ENCODE results near the gene CNTNAP5.

CNTNAP5 gene

DNA sequence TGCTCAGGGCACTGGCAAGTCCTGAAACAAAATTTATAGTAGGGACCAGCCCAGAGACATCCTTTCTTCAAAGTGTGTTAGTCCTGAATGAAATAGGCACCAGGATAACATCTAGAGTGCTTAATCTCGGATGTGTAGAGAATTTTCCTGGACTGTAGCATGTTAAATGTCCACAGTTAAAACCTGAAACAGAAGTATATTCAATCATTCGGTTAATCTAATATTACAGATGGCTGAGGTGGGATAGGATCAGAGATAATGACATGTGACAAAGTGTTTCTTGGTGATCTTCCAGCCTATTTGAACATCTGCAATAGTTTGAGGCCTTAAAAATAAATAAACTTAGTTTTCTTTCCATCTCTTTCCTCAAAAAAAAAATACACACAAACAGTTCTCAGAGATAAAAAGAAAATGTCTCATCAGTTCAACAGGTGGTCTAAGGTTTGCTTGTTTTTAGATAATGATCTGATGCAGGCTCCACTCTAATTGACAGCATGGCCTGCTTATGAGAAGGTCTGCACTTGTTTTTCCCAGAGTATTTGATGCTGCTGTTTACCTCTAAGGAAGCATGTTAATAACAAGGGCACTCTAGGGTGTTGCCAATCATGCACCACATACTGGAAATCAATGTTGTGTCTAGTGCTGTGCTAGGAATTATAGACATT, 25.9 kb downstream of the CNTNAP5 start:
- no peak for DNase-seq (ENCODE audit: low read depth)
- H3K4me3 ChIP-seq (ENCODE audit: low read depth, low read length), result no peak overlapping the region
- TF ChIP-seq, protein P1, sequence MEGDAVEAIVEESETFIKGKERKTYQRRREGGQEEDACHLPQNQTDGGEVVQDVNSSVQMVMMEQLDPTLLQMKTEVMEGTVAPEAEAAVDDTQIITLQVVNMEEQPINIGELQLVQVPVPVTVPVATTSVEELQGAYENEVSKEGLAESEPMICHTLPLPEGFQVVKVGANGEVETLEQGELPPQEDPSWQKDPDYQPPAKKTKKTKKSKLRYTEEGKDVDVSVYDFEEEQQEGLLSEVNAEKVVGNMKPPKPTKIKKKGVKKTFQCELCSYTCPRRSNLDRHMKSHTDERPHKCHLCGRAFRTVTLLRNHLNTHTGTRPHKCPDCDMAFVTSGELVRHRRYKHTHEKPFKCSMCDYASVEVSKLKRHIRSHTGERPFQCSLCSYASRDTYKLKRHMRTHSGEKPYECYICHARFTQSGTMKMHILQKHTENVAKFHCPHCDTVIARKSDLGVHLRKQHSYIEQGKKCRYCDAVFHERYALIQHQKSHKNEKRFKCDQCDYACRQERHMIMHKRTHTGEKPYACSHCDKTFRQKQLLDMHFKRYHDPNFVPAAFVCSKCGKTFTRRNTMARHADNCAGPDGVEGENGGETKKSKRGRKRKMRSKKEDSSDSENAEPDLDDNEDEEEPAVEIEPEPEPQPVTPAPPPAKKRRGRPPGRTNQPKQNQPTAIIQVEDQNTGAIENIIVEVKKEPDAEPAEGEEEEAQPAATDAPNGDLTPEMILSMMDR (IDR thresholded peaks at IDR 0.05; ENCODE audit: insufficient read depth, low read depth, low read length, missing control alignments), result no peak

DNA sequence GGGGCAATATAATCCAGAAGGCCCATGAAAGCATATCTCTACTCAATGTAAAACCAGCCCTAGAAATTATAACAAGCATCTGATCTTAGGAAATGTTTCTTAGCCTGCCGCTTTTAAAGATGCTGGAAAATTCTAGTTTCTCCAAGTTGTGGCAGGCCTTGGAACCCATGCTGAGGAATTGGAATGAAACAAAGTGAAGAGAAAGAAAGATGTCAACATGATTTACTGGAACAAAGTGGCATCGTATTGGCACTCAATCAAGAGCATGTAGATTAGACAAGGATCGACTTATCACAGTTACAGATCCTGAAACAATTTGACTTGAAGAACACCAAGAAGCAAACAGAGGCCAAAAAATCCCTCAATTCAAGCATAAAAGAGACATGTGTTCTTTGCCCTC, 28.7 kb downstream of the CNTNAP5 start:
- TF ChIP-seq, protein P1 (IDR thresholded peaks at IDR 0.05; ENCODE audit: insufficient read depth, low read depth, low read length, missing control alignments), result no peak
- no peak for DNase-seq (ENCODE audit: low read depth)
- no peak overlapping the region for H3K4me3 ChIP-seq (ENCODE audit: low read depth, low read length)

DNA sequence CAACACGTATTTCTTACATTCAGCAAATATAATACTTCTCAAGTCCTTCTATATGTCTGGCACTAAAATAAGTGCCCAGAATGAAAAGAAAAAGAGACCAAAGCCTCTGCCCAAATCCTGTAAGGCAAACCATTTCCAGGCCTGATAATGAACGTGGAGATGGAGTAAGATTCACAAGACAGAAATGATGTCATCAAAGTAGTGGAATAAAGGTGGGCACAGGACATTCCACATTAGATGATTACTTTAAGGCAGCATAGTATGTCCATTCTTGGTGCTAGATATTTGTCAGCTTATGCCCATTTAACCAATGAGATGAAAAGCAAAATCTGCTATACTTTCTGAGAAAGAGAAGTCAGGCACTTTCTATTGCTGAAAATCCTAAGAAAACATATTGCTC, 38.5 kb downstream of the CNTNAP5 start:
- no peak for DNase-seq (ENCODE audit: low read depth)
- TF ChIP-seq, protein P1 (IDR thresholded peaks at IDR 0.05; ENCODE audit: insufficient read depth, low read depth, low read length, missing control alignments), result no peak
- no peak overlapping the region for H3K4me3 ChIP-seq (ENCODE audit: low read depth, low read length)

DNA sequence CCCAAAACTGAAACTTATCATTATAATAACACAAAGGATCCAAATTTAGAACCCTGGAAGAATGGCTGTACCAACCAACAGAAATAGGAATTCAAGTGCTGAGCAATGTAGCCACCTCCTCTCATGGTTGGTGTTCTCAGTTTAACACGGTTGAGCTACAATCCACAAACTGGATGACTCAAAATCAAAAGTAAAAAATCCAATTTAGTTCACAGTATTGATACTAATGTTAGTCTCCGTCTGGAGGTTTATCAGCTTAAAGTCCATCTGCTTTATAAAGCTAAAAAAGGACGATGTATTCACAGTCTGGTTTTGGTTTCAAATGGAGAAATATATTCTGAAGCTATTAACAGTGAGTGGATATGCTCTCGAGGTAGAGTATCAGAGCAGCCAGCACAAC, 40.5 kb downstream of the CNTNAP5 start:
- TF ChIP-seq, protein P1 (IDR thresholded peaks at IDR 0.05; ENCODE audit: insufficient read depth, low read depth, low read length, missing control alignments), result no peak

DNA sequence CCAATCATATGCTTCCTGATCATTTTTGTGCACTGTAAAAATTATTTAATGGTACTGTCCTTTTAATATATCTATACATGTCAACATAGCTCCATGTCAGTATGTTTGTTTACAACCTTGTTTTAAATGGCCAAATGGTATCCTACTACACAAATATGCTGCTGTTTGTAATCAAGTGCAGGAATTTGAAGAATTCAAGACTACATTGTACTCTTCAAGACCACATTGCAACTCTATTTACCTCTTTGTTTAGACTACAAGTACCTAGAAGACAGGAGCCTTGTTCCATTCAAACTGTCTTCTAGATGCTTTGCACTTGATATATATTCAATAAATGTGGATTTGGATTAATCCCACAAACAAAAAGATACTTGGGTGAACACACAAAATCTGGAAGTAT, 41.7 kb downstream of the CNTNAP5 start:
- TF ChIP-seq, protein P1 (IDR thresholded peaks at IDR 0.05; ENCODE audit: insufficient read depth, low read depth, low read length, missing control alignments), result no peak
- no peak for DNase-seq (ENCODE audit: low read depth)
- H3K4me3 ChIP-seq (ENCODE audit: low read depth, low read length), result no peak overlapping the region

More for the DNA sequence above, 40.5 kb downstream of the CNTNAP5 start:
- no peak for DNase-seq (ENCODE audit: low read depth)
- no peak overlapping the region for H3K4me3 ChIP-seq (ENCODE audit: low read depth, low read length)

DNA sequence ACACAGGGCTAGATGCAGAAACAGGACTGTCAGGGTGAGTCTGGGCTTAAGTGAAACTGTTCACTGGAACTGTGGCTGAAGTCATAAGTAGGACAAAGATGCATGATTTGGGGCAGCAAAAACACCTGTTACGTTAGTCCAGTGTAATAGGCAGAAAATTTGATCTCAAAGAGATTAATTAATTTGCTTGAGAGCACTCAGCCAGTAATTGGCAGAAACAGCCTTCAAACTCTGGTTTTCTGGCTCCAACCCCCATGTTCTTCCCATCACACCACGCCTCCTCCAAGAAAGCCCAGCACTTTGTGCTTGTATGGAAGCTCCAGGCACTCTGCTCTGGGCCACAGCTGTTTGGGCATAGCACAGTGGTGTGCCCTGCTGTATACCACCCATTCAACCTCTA, 54.0 kb downstream of the CNTNAP5 start:
- no peak for DNase-seq (ENCODE audit: low read depth)
- TF ChIP-seq, protein P1 (IDR thresholded peaks at IDR 0.05; ENCODE audit: insufficient read depth, low read depth, low read length, missing control alignments), result no peak
- H3K4me3 ChIP-seq (ENCODE audit: low read depth, low read length), result no peak overlapping the region
